Measurements from ENCODE around the gene CRYBB2.
"Not testable (repeated sequence)": the region's sequence is repeated elsewhere in the genome, so short reads cannot be mapped to it uniquely, and the experiment has no call there.

Gene CRYBB2

DNA sequence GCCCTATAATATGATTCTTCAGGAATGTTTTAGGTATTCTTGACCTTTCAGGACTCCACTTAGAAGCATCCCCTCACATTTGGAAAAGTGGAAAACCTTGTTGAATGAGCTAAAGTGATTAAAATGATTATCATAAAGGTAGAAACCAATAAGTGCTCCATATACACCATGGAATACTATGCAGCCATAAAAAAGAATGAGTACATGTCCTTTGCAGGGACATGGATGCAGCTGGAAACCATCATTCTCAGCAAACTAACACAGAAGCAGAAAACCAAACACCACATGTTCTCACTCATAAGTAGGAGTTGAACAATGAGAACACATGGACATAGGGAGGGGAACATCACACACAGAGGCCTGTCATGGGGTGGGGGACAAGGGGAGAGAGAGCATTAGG is 14.3 kb downstream of the CRYBB2 start:
- not testable (repeated sequence) for DNase-seq (ENCODE audit: low read depth)

DNA sequence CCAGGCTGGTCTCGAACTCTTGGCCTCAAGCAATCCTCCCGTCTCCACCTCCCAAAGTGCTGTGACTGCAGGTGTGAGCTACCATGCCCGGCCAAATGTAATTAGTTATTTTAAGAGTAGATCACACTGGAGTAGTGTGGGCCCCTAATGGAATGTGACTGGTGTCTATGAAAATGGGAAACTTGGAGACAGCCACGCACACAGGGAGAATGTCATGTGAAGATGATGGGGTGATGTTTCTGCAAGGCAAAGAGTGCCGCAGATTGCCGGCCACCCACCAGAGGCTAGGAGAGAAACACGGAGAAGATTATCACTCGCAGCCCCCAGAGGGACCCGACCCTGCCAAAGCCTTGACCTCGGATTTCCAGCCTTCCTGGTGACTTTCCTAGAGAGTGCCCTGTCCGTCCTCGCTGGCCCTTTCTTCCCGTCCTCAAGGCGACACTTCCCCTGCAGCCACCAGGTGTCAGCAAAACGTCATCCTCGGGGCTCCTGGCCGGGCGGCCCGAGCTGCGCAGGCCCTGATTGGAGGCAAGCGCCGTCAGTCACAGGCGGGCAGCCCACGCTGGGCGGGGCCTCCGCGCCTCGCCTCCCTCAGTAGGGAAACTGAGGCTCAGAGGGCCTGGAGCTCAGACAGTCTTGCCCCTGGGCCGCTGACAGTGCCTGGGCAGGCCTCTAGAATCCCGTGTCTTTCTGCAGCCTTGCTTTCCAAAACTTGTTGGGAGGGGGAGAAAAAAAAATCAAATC is 16.3 kb downstream of the CRYBB2 start:
- DNase-seq (ENCODE audit: low read depth): peak; percentile 63

- DNase-seq (ENCODE audit: low read depth): no peak
Measured at GRCh38 chr22:25236417-25236816, 17.0 kb downstream of the CRYBB2 start.

DNA sequence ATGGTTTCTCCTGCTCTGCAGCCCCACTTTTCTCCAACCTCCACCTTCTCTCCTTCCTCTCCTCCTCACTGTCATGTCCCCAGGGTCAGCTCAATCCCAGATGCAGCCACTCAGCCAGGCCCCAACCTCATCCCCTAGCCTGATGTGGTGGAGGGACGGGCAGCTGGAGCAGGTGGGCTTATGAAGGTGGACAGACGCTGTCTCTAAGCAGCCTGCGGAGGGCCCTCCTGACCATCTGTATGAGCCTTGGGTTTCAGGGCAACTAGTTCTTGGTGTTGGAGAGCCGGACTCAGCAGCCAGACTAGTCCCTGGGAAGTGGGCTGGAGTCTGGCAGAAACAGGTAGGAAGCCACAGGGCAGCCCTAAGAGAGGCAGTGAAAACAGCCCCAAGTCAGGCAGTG is 18.1 kb downstream of the CRYBB2 start:
- DNase-seq (ENCODE audit: low read depth): no peak

DNA sequence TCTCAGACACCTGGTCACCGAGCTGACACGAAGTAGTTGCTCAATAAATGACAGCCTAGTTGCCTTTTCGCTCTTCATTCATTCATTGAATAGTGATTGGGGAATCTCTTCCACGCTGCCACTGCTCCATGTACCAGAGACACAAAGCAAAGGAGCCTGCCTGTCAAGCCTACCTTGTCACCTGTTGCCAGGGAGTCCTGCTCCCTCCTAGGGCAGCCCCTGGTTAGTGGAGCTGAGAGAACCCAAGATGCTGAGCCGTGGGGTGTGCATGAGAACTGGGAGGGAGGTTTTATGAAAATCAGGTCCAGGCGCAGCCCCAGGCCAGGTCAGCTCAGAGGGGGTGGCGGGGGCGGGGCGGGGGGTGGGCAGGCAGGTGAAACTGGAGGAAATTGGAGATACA is 18.6 kb downstream of the CRYBB2 start:
- not testable (repeated sequence) for DNase-seq (ENCODE audit: low read depth)

DNA sequence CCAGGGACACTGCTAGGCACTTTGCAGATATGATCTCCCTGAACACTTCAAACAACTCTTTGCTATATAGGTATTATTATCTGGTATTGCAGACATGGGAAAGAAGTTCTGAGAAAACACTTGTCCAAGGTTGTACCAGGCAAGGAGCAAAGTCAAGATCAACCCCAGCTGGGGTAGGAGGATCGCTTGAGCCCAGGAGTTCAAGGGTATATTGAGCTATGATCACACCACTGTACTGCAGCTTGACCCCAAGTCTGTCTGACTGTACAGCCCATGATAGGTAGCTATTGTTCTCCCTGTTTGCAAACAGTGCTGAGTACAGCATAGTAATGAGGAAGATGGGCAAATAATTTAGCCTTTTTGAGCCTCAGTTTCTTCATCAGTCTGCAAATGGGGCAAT is 35.7 kb downstream of the CRYBB2 start:
- not testable (repeated sequence) for DNase-seq (ENCODE audit: low read depth)

- DNase-seq (ENCODE audit: low read depth): not testable (repeated sequence)
Measured at GRCh38 chr22:25267567-25267966, 48.1 kb downstream of the CRYBB2 start.

- not testable (repeated sequence) for DNase-seq (ENCODE audit: low read depth)
Measured at GRCh38 chr22:25268902-25269301, 49.5 kb downstream of the CRYBB2 start.

- not testable (repeated sequence) for DNase-seq (ENCODE audit: low read depth)
Measured at GRCh38 chr22:25270061-25270460, 50.6 kb downstream of the CRYBB2 start.

- DNase-seq (ENCODE audit: low read depth): not testable (repeated sequence)
Measured at GRCh38 chr22:25273231-25273630, 53.8 kb downstream of the CRYBB2 start.

DNA sequence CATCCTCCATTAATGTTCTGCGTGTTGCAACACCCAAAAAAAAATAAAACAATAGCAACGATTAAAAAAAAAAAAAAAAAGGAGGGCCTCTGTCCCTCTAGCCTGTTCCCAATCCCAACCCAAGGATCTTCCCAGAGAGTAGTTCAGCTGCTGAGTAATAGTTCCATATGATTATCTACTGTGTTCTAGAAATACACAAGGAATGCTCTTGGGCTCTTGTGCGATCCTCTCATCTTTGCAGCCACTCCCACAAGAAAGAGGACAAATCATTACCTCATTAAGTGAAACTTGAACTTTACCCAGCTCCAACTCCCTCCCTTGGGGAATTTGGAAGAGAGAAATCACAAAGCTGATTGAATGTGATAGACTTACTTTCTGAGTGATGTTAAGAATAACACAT is 54.5 kb downstream of the CRYBB2 start:
- not testable (repeated sequence) for DNase-seq (ENCODE audit: low read depth)

DNA sequence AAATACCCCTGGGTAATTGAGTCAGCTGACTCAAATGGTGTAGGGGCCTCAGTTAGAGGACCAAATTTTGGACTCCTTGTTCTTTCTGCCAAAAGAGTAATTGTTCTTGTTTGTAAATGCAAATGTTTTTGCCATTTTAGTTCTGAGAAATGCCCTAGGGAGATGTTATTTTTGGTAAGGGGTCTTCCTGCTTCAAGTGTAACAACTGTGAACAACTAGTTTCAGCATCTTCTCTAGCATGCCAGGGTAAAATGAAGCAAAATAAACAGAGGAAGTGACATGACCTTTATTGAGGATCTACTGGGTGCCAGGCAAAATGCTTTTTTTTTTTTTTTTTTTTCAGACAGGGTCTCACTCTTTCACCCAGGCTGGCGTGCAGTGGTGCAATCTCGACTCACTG is 60.7 kb downstream of the CRYBB2 start:
- DNase-seq (ENCODE audit: low read depth): not testable (repeated sequence)

Measured in activated T-cell treated with anti-CD3 and anti-CD28 coated beads for 24 hours (primary cell).